H9 (cell line): ENCODE data around the gene MRTFA. TPM values are rescaled to one million over a fixed set of nuclear protein-coding genes. Genes with fewer than 3 reads are reported as not detected.

ENCODE experiments used
- DNase-seq: peaks from one replicate; pipeline ENCODE4 v3.0.0-alpha.2; 2017
- H2AFZ ChIP-seq: one replicate; pipeline ENCODE4 v1.6.1; 2013; ENCODE audit warnings: mild to moderate bottlenecking, low read length, control low read depth, moderate library complexity
- H2AK5ac ChIP-seq: 2 replicates; pipeline ENCODE4 v1.6.1; 2013; ENCODE audit warnings: low read length, control low read depth, mixed read lengths; ENCODE audit not compliant: insufficient read length
- H2BK120ac ChIP-seq: one replicate; pipeline ENCODE4 v1.6.1; 2013; ENCODE audit warnings: low read depth, mild to moderate bottlenecking, low read length, control low read depth, inconsistent platforms; ENCODE audit not compliant: poor library complexity, severe bottlenecking
- H2BK12ac ChIP-seq: 2 replicates; pipeline ENCODE4 v1.6.1; 2013; ENCODE audit warnings: low read length, control low read depth, mixed read lengths, low read depth; ENCODE audit not compliant: insufficient read length
- H2BK15ac ChIP-seq: 2 replicates; pipeline ENCODE4 v1.6.1; 2013; ENCODE audit warnings: low read depth, low read length, control low read depth
- H2BK20ac ChIP-seq: one replicate; pipeline ENCODE4 v1.6.1; 2013; ENCODE audit warnings: low read depth, mild to moderate bottlenecking, low read length, control low read depth, inconsistent platforms; ENCODE audit not compliant: poor library complexity, severe bottlenecking
- H2BK5ac ChIP-seq: 2 replicates; pipeline ENCODE4 v1.6.1; 2013; ENCODE audit warnings: low read length, control low read depth, mixed read lengths; ENCODE audit not compliant: insufficient read length
- H3K14ac ChIP-seq: 2 replicates; pipeline ENCODE4 v1.6.1; 2013; ENCODE audit warnings: low read length, control low read depth; ENCODE audit not compliant: insufficient read depth
- H3K18ac ChIP-seq: 2 replicates; pipeline ENCODE4 v1.6.1; 2013; ENCODE audit warnings: low read depth, mild to moderate bottlenecking, mixed read lengths, low read length, control low read depth; ENCODE audit not compliant: insufficient read length
- H3K23ac ChIP-seq: 2 replicates; pipeline ENCODE4 v1.6.1; 2013; ENCODE audit warnings: low read length, control low read depth, mixed read lengths, low read depth; ENCODE audit not compliant: insufficient read length
- H3K23me2 ChIP-seq: 2 replicates; pipeline ENCODE4 v1.6.1; 2013; ENCODE audit warnings: low read depth, mild to moderate bottlenecking, mixed read lengths, low read length, control low read depth; ENCODE audit not compliant: insufficient read length, poor library complexity, severe bottlenecking
- H3K27ac ChIP-seq: 2 replicates; pipeline ENCODE4 v1.5.1; 2013; ENCODE audit warnings: low read length, control low read depth, mixed read lengths, low read depth; ENCODE audit not compliant: insufficient read length
- H3K27me3 ChIP-seq: 2 replicates; pipeline ENCODE4 v1.6.1; 2013; ENCODE audit warnings: low read length, control low read depth, inconsistent platforms; ENCODE audit not compliant: insufficient read depth
- H3K4ac ChIP-seq: 2 replicates; pipeline ENCODE4 v1.6.1; 2013; ENCODE audit warnings: low read depth, mild to moderate bottlenecking, control low read depth, inconsistent platforms, low read length, moderate library complexity
- H3K4me1 ChIP-seq: 2 replicates; pipeline ENCODE4 v1.6.1; 2013; ENCODE audit warnings: low read length, control low read depth, inconsistent platforms; ENCODE audit not compliant: insufficient read depth
- H3K4me2 ChIP-seq: 2 replicates; pipeline ENCODE4 v1.6.1; 2013; ENCODE audit warnings: low read length, control low read depth, mixed read lengths; ENCODE audit not compliant: insufficient read length, insufficient read depth
- H3K56ac ChIP-seq: 2 replicates; pipeline ENCODE4 v1.6.1; 2013; ENCODE audit warnings: low read depth, mild to moderate bottlenecking, mixed read lengths, low read length, control low read depth; ENCODE audit not compliant: insufficient read length
- H3K79me1 ChIP-seq: 2 replicates; pipeline ENCODE4 v1.6.1; 2013; ENCODE audit warnings: low read depth, mild to moderate bottlenecking, moderate library complexity, low read length, control low read depth, inconsistent platforms; ENCODE audit not compliant: insufficient read depth, poor library complexity, severe bottlenecking
- H3K79me2 ChIP-seq: 2 replicates; pipeline ENCODE4 v1.6.1; 2013; ENCODE audit warnings: low read length, control low read depth, inconsistent platforms; ENCODE audit not compliant: insufficient read depth
- H3K9ac ChIP-seq: 2 replicates; pipeline ENCODE4 v1.6.1; 2013; ENCODE audit warnings: low read length, control low read depth, mixed read lengths; ENCODE audit not compliant: insufficient read length; ENCODE audit errors: extremely low read depth
- H3K9me3 ChIP-seq: one replicate; pipeline ENCODE4 v1.6.1; 2013; ENCODE audit warnings: low read depth, low read length, inconsistent platforms; ENCODE audit not compliant: control insufficient read depth
- H3T11ph ChIP-seq: one replicate; pipeline ENCODE4 v1.6.1; 2013; ENCODE audit warnings: mild to moderate bottlenecking, low read length, control low read depth, inconsistent platforms
- H4K20me1 ChIP-seq: one replicate; pipeline ENCODE4 v1.6.1; 2013; ENCODE audit not compliant: control insufficient read depth, insufficient read length, insufficient read depth
- H4K5ac ChIP-seq: 2 replicates; pipeline ENCODE4 v1.6.1; 2013; ENCODE audit warnings: low read depth, mild to moderate bottlenecking, mixed read lengths, low read length, control low read depth; ENCODE audit not compliant: insufficient read length
- H4K8ac ChIP-seq: replicated peaks from 2 replicates; pipeline ENCODE4 v1.6.1; 2013; ENCODE audit warnings: low read length, control low read depth, mixed read lengths, low read depth; ENCODE audit not compliant: insufficient read length
- H4K91ac ChIP-seq: 2 replicates; pipeline ENCODE4 v1.6.1; 2013; ENCODE audit warnings: low read depth, mild to moderate bottlenecking, moderate library complexity, mixed read lengths, low read length, control low read depth; ENCODE audit not compliant: insufficient read length
- H3K27ac Mint-ChIP-seq, 3 experiments: 2 replicates in 2 of 3; 3 replicates in 1 of 3; pipeline ENCODE4 v1.8.0; 2020 to 2021; ENCODE audit warnings: mixed read lengths in 3 of 3, mild to moderate bottlenecking in 1 of 3, moderate library complexity in 1 of 3
- H3K27me3 Mint-ChIP-seq: 2 replicates; pipeline ENCODE4 v1.8.0; 2021; ENCODE audit warnings: low read depth, mild to moderate bottlenecking, moderate library complexity, mixed read lengths
- H3K36me3 Mint-ChIP-seq, 3 experiments: 2 replicates in 2 of 3; 3 replicates in 1 of 3; pipeline ENCODE4 v1.8.0; 2020 to 2021; ENCODE audit warnings: low read depth in 3 of 3, mixed read lengths in 3 of 3; ENCODE audit not compliant: insufficient read depth in 1 of 3
- H3K4me1 Mint-ChIP-seq, 2 experiments: 2 replicates each; pipeline ENCODE4 v1.8.0; 2020; ENCODE audit warnings: mixed read lengths in 2 of 2
- H3K4me3 Mint-ChIP-seq, 2 experiments: 2 replicates in 1 of 2; 3 replicates in 1 of 2; pipeline ENCODE4 v1.8.0; 2020 to 2021; ENCODE audit warnings: mild to moderate bottlenecking in 2 of 2, mixed read lengths in 2 of 2, moderate library complexity in 1 of 2
- H3K9me3 Mint-ChIP-seq, 2 experiments: 2 replicates in 1 of 2; 3 replicates in 1 of 2; pipeline ENCODE4 v1.8.0; 2020; ENCODE audit warnings: mild to moderate bottlenecking in 2 of 2, mixed read lengths in 2 of 2, moderate library complexity in 1 of 2
- WGBS: extraction: QIAGEN DNeasy Blood & Tissue Kit; methylation state at CpG from one replicate; pipeline ENCODE4 v1.1.7; 2013; ENCODE audit warnings: missing lambda C conversion rate, low lambda C conversion rate, mixed read lengths; ENCODE audit not compliant: insufficient read length; ENCODE audit errors: extremely low coverage; 5-methylcytosine and 5-hydroxymethylcytosine counted together
- total RNA-seq: library from RNA; stranded (reverse); gene quantifications from 2 replicates; pipeline ENCODE4 v1.2.1, GENCODE V29; 2021
- TF ChIP-seq, protein P1 (sequence below): fragments of 200-600 bp; sonication (generic); conservative IDR thresholded peaks from 3 replicates; pipeline ENCODE4 v1.8.0; 2021; ENCODE audit warnings: antibody characterized with exemption, mild to moderate bottlenecking

Gene MRTFA
- total RNA-seq, 1 experiment from 2014 or later: 38.1 TPM

DNA sequence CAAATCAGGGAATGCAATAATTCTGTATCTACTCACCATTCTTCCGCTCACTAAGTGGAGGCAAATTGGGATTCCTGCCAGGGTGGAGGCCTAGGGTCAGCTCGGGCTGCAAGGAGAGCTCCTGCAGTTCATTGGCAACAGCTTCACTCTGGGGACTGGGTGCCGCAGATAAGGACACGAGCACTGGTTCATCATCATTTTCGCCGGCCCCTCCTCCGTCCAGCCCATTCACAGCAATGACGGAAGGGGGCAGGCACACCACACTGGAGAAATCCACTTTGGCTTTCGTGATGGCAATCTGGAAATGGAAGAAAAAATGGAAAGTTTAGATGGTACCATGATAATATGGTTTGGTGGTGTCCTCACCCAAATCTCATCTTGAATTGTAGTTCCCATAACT is 84.4 kb downstream of the MRTFA start:
- H2BK20ac ChIP-seq: no peak overlapping the region
- H3K23ac ChIP-seq: no peak overlapping the region
- H3K9me3 ChIP-seq: no peaks in the 10 kb centered on the region
- H4K91ac ChIP-seq: no peak overlapping the region
- no peak overlapping the region for H4K5ac ChIP-seq
- H3K56ac ChIP-seq: no peak overlapping the region
- no peaks in the 10 kb centered on the region; the same call in 1 of the 2 replicates for H3K4me1 ChIP-seq
- H2AK5ac ChIP-seq: no peak overlapping the region
- H2BK5ac ChIP-seq: no peak overlapping the region
- H3K27ac Mint-ChIP-seq: peak overlapping the region in 2 of 3 experiments; percentile 24 to 32; a peak in 2 of 7 replicates
- no peaks in the 10 kb centered on the region for H3K79me1 ChIP-seq
- peaks cover 26 to 30% (median 28%) of the 10 kb centered on the region in 3 experiments for H3K36me3 Mint-ChIP-seq
- DNase-seq: no peak
- H3K27ac ChIP-seq: no peak overlapping the region
- no peaks in the 10 kb centered on the region for H3K27me3 ChIP-seq
- H3K79me2 ChIP-seq: no peaks in the 10 kb centered on the region
- H3K4me3 Mint-ChIP-seq: no peak overlapping the region
- peaks cover 45 to 46% of the 10 kb centered on the region in 2 experiments for H3K4me1 Mint-ChIP-seq
- H3K9me3 Mint-ChIP-seq: peaks cover 0 to 5% of the 10 kb centered on the region in 2 experiments; a peak in 2 of 5 replicates
- no peaks in the 10 kb centered on the region for H4K20me1 ChIP-seq
- no peak overlapping the region for H2BK12ac ChIP-seq
- H3K4ac ChIP-seq: no peak overlapping the region
- H3K14ac ChIP-seq: no peak overlapping the region
- H2BK15ac ChIP-seq: no peak overlapping the region
- no CpG with 5 or more reads among the region's 9 CpGs for WGBS
- H2BK120ac ChIP-seq: no peak overlapping the region
- H3K9ac ChIP-seq: no peak overlapping the region
- H3K18ac ChIP-seq: no peak overlapping the region
- H3K27me3 Mint-ChIP-seq: no peaks in the 10 kb centered on the region
- no peak overlapping the region for H4K8ac ChIP-seq
- no peak overlapping the region for H3T11ph ChIP-seq
- H3K4me2 ChIP-seq: no peak overlapping the region
- no peaks in the 10 kb centered on the region for H3K23me2 ChIP-seq
- TF ChIP-seq, protein P1, sequence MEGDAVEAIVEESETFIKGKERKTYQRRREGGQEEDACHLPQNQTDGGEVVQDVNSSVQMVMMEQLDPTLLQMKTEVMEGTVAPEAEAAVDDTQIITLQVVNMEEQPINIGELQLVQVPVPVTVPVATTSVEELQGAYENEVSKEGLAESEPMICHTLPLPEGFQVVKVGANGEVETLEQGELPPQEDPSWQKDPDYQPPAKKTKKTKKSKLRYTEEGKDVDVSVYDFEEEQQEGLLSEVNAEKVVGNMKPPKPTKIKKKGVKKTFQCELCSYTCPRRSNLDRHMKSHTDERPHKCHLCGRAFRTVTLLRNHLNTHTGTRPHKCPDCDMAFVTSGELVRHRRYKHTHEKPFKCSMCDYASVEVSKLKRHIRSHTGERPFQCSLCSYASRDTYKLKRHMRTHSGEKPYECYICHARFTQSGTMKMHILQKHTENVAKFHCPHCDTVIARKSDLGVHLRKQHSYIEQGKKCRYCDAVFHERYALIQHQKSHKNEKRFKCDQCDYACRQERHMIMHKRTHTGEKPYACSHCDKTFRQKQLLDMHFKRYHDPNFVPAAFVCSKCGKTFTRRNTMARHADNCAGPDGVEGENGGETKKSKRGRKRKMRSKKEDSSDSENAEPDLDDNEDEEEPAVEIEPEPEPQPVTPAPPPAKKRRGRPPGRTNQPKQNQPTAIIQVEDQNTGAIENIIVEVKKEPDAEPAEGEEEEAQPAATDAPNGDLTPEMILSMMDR: no peak
- no peak overlapping the region for H2AFZ ChIP-seq
